ENCODE results near the gene FAM20B.

The FAM20B gene

DNA sequence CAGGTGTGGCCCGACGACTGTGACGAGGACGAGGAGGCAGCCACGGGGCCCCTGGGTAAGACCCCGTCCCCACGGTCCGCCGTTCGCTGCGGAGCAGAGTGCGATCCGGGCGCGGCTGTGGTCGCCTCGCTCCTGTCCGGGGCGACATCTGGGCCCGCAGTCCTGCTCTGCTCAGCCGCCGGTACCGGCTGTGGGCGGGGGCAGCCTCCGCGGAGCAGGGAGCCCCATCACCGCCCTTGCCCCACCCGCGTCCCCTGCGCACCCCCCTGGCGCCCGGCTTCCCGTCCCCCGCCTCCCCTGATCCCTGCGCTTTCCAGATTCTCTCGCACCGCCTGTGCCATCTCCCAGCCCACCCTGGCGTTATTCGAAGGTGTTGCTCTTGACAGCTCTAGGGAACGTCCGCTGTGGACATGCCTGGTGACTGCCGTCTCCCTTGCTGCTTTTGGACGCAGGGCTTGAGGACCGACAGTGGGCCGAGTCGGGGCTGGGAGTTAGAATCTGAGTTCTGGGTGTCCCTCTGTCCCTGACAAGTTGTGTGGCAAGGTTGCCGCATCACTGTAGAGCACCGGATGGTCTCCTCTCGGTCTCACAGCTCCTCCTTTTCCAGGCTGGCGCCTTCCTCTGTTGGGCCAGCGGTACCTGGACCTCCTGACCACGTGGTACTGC is 56.8 kb downstream of the FAM20B start:
- H3K4me3 ChIP-seq (replicated peaks; ENCODE audit: insufficient read depth, low read length), result peak overlapping the region; percentile 75
- TF ChIP-seq, protein P1, sequence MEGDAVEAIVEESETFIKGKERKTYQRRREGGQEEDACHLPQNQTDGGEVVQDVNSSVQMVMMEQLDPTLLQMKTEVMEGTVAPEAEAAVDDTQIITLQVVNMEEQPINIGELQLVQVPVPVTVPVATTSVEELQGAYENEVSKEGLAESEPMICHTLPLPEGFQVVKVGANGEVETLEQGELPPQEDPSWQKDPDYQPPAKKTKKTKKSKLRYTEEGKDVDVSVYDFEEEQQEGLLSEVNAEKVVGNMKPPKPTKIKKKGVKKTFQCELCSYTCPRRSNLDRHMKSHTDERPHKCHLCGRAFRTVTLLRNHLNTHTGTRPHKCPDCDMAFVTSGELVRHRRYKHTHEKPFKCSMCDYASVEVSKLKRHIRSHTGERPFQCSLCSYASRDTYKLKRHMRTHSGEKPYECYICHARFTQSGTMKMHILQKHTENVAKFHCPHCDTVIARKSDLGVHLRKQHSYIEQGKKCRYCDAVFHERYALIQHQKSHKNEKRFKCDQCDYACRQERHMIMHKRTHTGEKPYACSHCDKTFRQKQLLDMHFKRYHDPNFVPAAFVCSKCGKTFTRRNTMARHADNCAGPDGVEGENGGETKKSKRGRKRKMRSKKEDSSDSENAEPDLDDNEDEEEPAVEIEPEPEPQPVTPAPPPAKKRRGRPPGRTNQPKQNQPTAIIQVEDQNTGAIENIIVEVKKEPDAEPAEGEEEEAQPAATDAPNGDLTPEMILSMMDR (IDR thresholded peaks at IDR 0.05; ENCODE audit: insufficient read depth, low read length), result no peak
- no peak for TF ChIP-seq POLR2AphosphoS5 (IDR thresholded peaks at IDR 0.05; ENCODE audit: low read depth)
- no peaks in the 10 kb centered on the region for H3K27me3 ChIP-seq (ENCODE audit: insufficient read depth, poor library complexity, severe bottlenecking)
- DNase-seq (ENCODE audit: low read depth in 1 of 2, low spot score in 1 of 2), result no peak
- peak overlapping the region; percentile 83 for H3K27ac ChIP-seq (replicated peaks)

DNA sequence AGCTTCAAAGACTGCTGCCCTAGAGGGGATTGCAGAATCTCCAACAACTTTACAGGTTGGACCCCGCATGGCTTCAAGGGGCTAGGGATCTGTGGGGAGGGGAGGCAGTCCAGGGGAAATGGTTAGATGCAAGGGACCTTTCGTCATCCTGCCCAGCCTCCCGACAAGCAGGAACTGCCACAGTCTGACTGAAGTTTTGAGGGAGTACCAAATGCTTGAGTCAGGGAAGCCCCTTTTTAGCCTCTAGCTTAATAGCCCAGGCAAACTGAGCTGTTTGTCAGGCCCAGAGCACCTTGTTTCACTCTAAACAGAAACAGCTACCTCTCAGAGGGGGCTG is 57.3 kb downstream of the FAM20B start:
- peak overlapping the region; percentile 75 for H3K4me3 ChIP-seq (replicated peaks; ENCODE audit: insufficient read depth, low read length)
- peak overlapping the region; percentile 83 for H3K27ac ChIP-seq (replicated peaks)
- H3K27me3 ChIP-seq (ENCODE audit: insufficient read depth, poor library complexity, severe bottlenecking), result no peaks in the 10 kb centered on the region
- TF ChIP-seq POLR2AphosphoS5 (IDR thresholded peaks at IDR 0.05; ENCODE audit: low read depth) (no peak), GABPA (IDR thresholded peaks at IDR 0.05; ENCODE audit: low read depth) (no peak), SPI1 (IDR thresholded peaks at IDR 0.05; ENCODE audit: borderline replicate concordance, low read depth) (no peak)
- TF ChIP-seq, protein P2, sequence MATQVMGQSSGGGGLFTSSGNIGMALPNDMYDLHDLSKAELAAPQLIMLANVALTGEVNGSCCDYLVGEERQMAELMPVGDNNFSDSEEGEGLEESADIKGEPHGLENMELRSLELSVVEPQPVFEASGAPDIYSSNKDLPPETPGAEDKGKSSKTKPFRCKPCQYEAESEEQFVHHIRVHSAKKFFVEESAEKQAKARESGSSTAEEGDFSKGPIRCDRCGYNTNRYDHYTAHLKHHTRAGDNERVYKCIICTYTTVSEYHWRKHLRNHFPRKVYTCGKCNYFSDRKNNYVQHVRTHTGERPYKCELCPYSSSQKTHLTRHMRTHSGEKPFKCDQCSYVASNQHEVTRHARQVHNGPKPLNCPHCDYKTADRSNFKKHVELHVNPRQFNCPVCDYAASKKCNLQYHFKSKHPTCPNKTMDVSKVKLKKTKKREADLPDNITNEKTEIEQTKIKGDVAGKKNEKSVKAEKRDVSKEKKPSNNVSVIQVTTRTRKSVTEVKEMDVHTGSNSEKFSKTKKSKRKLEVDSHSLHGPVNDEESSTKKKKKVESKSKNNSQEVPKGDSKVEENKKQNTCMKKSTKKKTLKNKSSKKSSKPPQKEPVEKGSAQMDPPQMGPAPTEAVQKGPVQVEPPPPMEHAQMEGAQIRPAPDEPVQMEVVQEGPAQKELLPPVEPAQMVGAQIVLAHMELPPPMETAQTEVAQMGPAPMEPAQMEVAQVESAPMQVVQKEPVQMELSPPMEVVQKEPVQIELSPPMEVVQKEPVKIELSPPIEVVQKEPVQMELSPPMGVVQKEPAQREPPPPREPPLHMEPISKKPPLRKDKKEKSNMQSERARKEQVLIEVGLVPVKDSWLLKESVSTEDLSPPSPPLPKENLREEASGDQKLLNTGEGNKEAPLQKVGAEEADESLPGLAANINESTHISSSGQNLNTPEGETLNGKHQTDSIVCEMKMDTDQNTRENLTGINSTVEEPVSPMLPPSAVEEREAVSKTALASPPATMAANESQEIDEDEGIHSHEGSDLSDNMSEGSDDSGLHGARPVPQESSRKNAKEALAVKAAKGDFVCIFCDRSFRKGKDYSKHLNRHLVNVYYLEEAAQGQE (IDR thresholded peaks at IDR 0.05; ENCODE audit: insufficient replicate concordance, low read depth), result no peak
- TF ChIP-seq, protein P1 (IDR thresholded peaks at IDR 0.05; ENCODE audit: insufficient read depth, low read length), result no peak
- peak; percentile 34 to 68 for DNase-seq (ENCODE audit: low read depth in 1 of 2, low spot score in 1 of 2)

DNA sequence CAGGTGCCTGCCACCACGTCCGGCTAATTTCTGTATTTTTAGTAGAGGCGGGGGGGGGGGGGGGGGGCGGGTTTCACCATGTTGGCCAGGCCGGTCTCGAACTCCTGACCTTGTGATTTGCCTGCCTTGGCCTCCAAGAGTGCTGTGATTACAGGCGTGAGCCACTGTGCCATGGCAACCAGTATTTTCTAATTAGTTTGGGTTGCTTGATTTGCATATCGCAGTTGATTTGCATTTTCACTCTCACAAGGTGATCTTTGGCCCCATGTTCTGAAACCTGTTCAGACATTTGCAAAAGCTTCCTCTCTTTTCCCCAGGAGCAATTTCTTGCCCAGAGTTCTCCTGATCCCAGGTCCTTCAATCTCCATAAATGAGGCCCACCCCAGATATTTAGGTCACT is 57.8 kb downstream of the FAM20B start:
- TF ChIP-seq, protein P1 (IDR thresholded peaks at IDR 0.05; ENCODE audit: insufficient read depth, low read length), result no peak
- TF ChIP-seq, protein P2 (IDR thresholded peaks at IDR 0.05; ENCODE audit: insufficient replicate concordance, low read depth), result no peak
- TF ChIP-seq POLR2AphosphoS5 (IDR thresholded peaks at IDR 0.05; ENCODE audit: low read depth) (no peak), SPI1 (IDR thresholded peaks at IDR 0.05; ENCODE audit: borderline replicate concordance, low read depth) (no peak), GABPA (IDR thresholded peaks at IDR 0.05; ENCODE audit: low read depth) (no peak)
- Histone ChIP-seq H3K4me3 (replicated peaks; ENCODE audit: insufficient read depth, low read length) (no peak overlapping the region; the same call in 1 of the 2 replicates), H3K27ac (replicated peaks) (no peak overlapping the region), H3K27me3 (ENCODE audit: insufficient read depth, poor library complexity, severe bottlenecking) (no peaks in the 10 kb centered on the region)
- DNase-seq (ENCODE audit: low read depth in 1 of 2, low spot score in 1 of 2), result no peak

DNA sequence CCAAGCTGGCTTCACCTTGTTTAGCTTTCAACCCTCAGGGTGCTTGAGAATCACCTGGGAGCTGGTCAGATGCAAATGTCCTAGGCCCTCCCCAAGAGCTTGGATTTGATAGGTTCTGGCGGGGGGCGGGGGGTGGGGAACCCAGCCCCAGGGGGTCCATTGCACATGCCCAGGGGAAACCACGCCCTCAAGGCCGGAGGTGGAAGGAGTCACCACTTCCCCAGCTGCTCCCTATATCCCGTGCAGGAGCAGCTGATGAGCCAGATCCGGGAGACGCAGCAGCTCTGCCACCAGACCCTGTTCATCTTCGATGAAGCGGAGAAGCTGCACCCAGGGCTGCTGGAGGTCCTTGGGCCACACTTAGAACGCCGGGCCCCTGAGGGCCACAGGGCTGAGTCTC is 62.0 kb downstream of the FAM20B start:
- no peak for TF ChIP-seq POLR2AphosphoS5 (IDR thresholded peaks at IDR 0.05; ENCODE audit: low read depth)
- TF ChIP-seq GABPA (IDR thresholded peaks at IDR 0.05; ENCODE audit: low read depth), result no peak
- TF ChIP-seq, protein P2 (IDR thresholded peaks at IDR 0.05; ENCODE audit: insufficient replicate concordance, low read depth), result no peak
- TF ChIP-seq, protein P1 (IDR thresholded peaks at IDR 0.05; ENCODE audit: insufficient read depth, low read length), result no peak
- H3K4me3 ChIP-seq (replicated peaks; ENCODE audit: insufficient read depth, low read length), result no peak overlapping the region
- DNase-seq (ENCODE audit: low read depth in 1 of 2, low spot score in 1 of 2), result no peak
- no peak overlapping the region for H3K27ac ChIP-seq (replicated peaks)
- no peaks in the 10 kb centered on the region for H3K27me3 ChIP-seq (ENCODE audit: insufficient read depth, poor library complexity, severe bottlenecking)
